DOHH2 (cell line): ENCODE results near the gene ARL2BP.
"Not testable (repeated sequence)": the region's sequence is repeated elsewhere in the genome, so short reads cannot be mapped to it uniquely, and the experiment has no call there.

Experiments
- H3F3A ChIP-seq: fragments of 200-600 bp; sonication (generic), shearing (Covaris generic); 2 replicates; pipeline ENCODE4 v1.6.0; 2016; ENCODE audit warnings: antibody characterized with exemption, mild to moderate bottlenecking; ENCODE audit not compliant: control insufficient read depth, insufficient read depth
- H3K27ac ChIP-seq: fragments of 200-600 bp; sonication (generic); 2 replicates; pipeline ENCODE4 v1.5.1; 2014; ENCODE audit warnings: low read depth, mild to moderate bottlenecking, low read length, moderate library complexity
- H3K27me3 ChIP-seq: fragments of 200-600 bp; sonication (generic); 2 replicates; pipeline ENCODE4 v1.6.1; 2014; ENCODE audit warnings: mild to moderate bottlenecking, low read length, mixed read lengths; ENCODE audit not compliant: control insufficient read depth
- H3K36me3 ChIP-seq: fragments of 200-600 bp; sonication (generic); 2 replicates; pipeline ENCODE4 v1.6.1; 2014; ENCODE audit warnings: mild to moderate bottlenecking, low read length, moderate library complexity, mixed read lengths; ENCODE audit not compliant: control insufficient read depth
- H3K4me1 ChIP-seq: fragments of 200-600 bp; sonication (generic); 2 replicates; pipeline ENCODE4 v1.6.1; 2014; ENCODE audit warnings: mild to moderate bottlenecking, low read length, mixed read lengths; ENCODE audit not compliant: control insufficient read depth
- H3K4me2 ChIP-seq: fragments of 200-600 bp; sonication (generic); 2 replicates; pipeline ENCODE4 v1.6.0; 2014; ENCODE audit warnings: mild to moderate bottlenecking, low read length, moderate library complexity
- H3K4me3 ChIP-seq: fragments of 200-600 bp; sonication (generic); 2 replicates; pipeline ENCODE4 v1.5.1; 2014; ENCODE audit warnings: mild to moderate bottlenecking, low read length, mixed read lengths
- H3K79me2 ChIP-seq: fragments of 200-600 bp; sonication (generic); 2 replicates; pipeline ENCODE4 v1.6.1; 2014; ENCODE audit warnings: mild to moderate bottlenecking, low read length, mixed read lengths; ENCODE audit not compliant: control insufficient read depth
- H3K9me2 ChIP-seq: fragments of 200-600 bp; sonication (generic); replicated peaks from 2 replicates; pipeline ENCODE4 v1.6.1; 2014; ENCODE audit warnings: mild to moderate bottlenecking, low read length, mixed read lengths; ENCODE audit not compliant: control insufficient read depth
- H3K9me3 ChIP-seq: fragments of 200-600 bp; sonication (generic); 2 replicates; pipeline ENCODE4 v1.6.1; 2014; ENCODE audit warnings: antibody characterized with exemption, low read length, mixed read lengths; ENCODE audit not compliant: control insufficient read depth, insufficient read depth
- H4K20me1 ChIP-seq: fragments of 200-600 bp; sonication (generic); 2 replicates; pipeline ENCODE4 v1.6.0; 2014; ENCODE audit warnings: low read depth, mild to moderate bottlenecking, antibody characterized with exemption, low read length, moderate library complexity; ENCODE audit not compliant: control insufficient read depth, insufficient read depth
- CTCF ChIP-seq: fragments of 200-600 bp; sonication (generic); IDR thresholded peaks from one replicate; pipeline ENCODE4 v1.5.1; 2014; ENCODE audit warnings: antibody characterized with exemption, mild to moderate bottlenecking, low read depth, low read length; ENCODE audit not compliant: poor library complexity, severe bottlenecking
- EZH2phosphoT487 ChIP-seq: fragments of 200-600 bp; sonication (generic); IDR thresholded peaks from 2 replicates; pipeline ENCODE4 v1.6.1; 2017; ENCODE audit warnings: borderline replicate concordance, mild to moderate bottlenecking, antibody characterized with exemption, low read length, moderate library complexity, mixed read lengths

The ARL2BP gene

DNA sequence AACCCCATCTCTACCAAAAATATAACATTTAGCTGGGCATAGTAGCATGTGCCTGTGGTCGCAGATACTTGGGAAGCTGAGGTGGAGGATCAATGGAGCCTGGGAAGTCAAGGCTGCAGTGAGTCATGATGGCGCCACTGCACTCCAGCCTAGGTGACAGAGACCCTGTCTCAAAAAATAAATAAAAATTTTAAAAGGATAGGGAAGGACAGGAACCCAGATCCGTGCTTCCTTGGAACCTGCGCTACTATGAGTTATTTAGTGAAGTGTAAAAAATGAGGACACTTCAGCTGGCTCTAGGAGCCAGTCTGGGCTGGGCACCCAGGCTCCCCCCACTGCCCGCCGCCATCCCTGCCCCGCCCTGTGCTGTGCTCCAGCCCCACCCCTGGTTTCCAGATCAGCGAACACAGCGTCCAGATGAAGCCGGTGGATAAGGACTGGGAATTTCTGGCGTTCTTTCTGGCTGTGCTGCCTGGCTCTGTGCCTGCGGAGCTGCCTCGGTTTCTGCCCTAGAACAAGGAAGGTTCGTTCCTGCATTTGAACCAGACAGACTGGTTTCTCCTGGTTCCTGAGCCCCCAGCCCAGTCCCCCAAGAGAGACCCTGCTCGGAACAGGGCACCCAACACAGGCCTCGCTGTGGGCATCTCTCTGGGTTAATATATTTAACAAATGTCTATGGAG is 20.9 kb downstream of the ARL2BP start:
- H3K27me3 ChIP-seq, result no peaks in the 10 kb centered on the region
- no peak overlapping the region for H3K27ac ChIP-seq
- no peaks in the 10 kb centered on the region for H4K20me1 ChIP-seq
- peaks cover 3% of the 10 kb centered on the region; the same call in 1 of the 2 replicates for H3K4me1 ChIP-seq
- H3K4me3 ChIP-seq, result no peak overlapping the region
- H3K9me2 ChIP-seq, result no peaks in the 10 kb centered on the region
- no peaks in the 10 kb centered on the region for H3K9me3 ChIP-seq
- TF ChIP-seq CTCF (no peak), EZH2phosphoT487 (no peak)
- H3K36me3 ChIP-seq, result no peaks in the 10 kb centered on the region
- H3K4me2 ChIP-seq, result no peak overlapping the region
- H3K79me2 ChIP-seq, result no peaks in the 10 kb centered on the region
- no peaks in the 10 kb centered on the region for H3F3A ChIP-seq

- no peak overlapping the region for H3K4me3 ChIP-seq
- no peaks in the 10 kb centered on the region for H3K9me3 ChIP-seq
- H3F3A ChIP-seq, result no peaks in the 10 kb centered on the region
- no peak overlapping the region for H3K4me2 ChIP-seq
- H3K4me1 ChIP-seq, result peaks cover 3% of the 10 kb centered on the region; the same call in 1 of the 2 replicates
- H3K36me3 ChIP-seq, result no peaks in the 10 kb centered on the region
- no peaks in the 10 kb centered on the region for H3K9me2 ChIP-seq
- no peak overlapping the region for H3K27ac ChIP-seq
- H3K27me3 ChIP-seq, result no peaks in the 10 kb centered on the region
- TF ChIP-seq CTCF (no peak), EZH2phosphoT487 (no peak)
- no peaks in the 10 kb centered on the region for H4K20me1 ChIP-seq
- no peaks in the 10 kb centered on the region for H3K79me2 ChIP-seq
Observed at GRCh38 chr16:57266531-57267260, 21.6 kb downstream of the ARL2BP start.

DNA sequence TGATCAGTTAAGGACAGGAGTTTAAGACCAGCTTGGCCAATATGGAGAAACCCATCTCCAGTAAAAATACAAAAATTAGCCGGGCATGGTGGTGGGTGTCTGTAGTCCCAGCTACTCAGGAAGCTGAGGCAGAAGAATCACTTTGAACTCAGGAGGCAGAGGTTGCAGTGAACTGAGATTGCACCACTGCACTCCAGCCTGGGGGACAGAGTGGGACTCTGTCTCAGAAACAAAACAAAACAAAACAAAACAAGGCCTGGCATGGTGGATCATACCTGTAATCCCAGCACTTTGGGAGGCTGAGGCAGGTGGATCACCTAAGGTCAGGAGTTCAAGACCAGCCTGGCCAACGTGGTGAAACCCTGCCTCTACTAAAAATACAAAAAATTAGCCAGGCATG is 22.3 kb downstream of the ARL2BP start:
- H3K4me2 ChIP-seq, H3K27ac ChIP-seq, H3K4me1 ChIP-seq, H3K27me3 ChIP-seq, H3K36me3 ChIP-seq, H3K9me3 ChIP-seq, H4K20me1 ChIP-seq, H3K4me3 ChIP-seq, H3F3A ChIP-seq, H3K79me2 ChIP-seq, H3K9me2 ChIP-seq: not testable (repeated sequence)
